T47D (cell line): Measurements from ENCODE around the gene CHST11.

Source experiments
- DNase-seq, 2 experiments: peaks; one replicate each; pipeline versions ENCODE4 v3.0.0 to v3.0.0-alpha.2; 2011 to 2012; ENCODE audit warnings: low read depth in 1 of 2, low spot score in 1 of 2
- JUND ChIP-seq: IDR thresholded peaks from 2 replicates; pipeline ENCODE4 v1.6.1; 2012; ENCODE audit warnings: low read depth
- in situ Hi-C: cut with HindIII; loops from 2 replicates; pipeline ENCODE4 v1.10.0; 2016; ENCODE audit warnings: low sequenced_read_pairs, low pct_unique_long_range_greater_than_20kb

CHST11 gene

DNA sequence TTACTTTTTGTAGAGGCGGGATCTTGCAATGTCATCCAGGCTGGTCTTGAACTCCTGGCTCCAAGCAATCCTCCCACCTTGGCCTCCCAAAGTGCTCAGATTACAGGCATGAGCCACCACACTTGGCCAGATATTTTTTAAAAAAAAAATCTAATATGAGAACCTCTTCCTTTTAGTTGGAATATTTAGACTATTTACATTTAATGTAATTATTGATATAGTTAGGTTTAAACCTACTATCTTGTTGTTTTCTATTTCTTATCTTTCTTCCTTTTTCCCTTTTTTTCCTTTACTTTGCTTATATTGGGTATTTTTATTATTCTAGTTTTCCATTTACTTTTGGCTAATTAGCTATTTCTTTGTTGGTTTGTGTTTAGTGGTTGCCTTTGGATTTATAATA is 315.6 kb downstream of the CHST11 start:
- in situ Hi-C loops = no loop called here
- TF ChIP-seq JUND = no peak
- DNase-seq = no peak

DNA sequence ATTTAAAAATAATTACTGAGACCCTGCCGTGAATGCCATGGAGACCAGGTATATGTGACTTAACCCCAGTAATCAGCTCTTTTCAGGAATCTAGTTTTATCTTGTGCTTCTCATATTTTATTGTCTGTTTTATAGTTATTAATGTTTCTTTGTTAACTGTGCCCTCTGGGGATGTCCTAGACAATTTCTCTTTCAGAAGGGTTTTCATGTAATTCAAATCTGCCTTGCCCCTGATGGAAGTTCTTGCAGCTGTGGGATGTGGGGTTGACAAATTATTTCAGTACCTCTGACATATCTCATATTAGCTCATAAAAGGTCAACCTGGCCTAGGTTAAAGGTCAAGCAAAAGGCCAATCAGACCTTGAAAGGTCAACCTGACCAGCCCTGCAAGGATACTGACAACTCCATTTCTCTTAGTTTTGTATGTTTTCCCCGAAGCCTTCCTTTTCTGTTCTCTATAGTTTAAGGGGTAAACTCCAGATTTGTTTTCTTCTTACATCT is 319.0 kb downstream of the CHST11 start:
- in situ Hi-C loops = no loop called here
- no peak for TF ChIP-seq JUND
- DNase-seq = no peak

GRCh38 chr12:104779134-104779533 is 322.4 kb downstream of the CHST11 start:
- no peak for DNase-seq
- no peak for TF ChIP-seq JUND
- in situ Hi-C loops = no loop called here

GRCh38 chr12:104782296-104782695 is 325.5 kb downstream of the CHST11 start:
- in situ Hi-C loops = no loop called here
- no peak for TF ChIP-seq JUND
- no peak for DNase-seq

DNA sequence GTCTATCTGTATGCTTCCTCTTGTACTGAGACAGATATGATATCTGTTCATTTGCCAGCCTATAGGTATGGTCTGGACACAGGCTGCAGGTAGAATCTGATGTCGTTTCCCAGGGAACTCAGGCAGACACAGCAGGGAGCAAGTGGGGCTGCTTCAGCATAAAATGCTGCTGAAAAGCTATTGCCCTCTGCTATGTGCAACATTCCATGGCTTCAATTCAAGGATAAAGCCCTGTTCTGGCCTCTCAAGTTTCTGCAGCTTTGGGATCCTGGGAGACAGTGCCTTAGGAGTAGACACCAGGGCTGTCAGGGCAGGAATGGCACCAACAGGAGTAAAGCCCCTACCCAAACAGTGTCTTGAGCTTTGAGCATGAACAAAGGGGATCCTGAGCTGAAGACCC is 327.8 kb downstream of the CHST11 start:
- TF ChIP-seq JUND = no peak
- DNase-seq = no peak
- in situ Hi-C loops = no loop called here

DNA sequence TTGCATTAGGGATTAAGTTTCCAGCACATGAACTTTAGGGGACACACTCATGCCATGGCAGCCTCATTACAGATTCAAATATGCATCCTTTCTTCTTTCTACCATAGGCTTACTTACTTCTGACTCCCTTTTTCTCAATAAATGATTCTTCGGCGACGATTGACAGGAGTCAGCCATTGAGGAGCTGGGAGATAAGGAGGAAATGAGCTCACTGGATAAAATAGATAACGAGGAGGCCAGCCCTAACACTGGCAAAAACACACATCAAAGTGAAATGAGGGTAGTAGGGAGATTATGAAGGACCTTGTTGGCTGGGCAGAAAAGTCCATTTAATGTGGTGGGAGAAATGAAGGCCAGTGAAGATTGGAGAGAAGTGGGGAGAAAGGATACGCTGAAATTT is 329.1 kb downstream of the CHST11 start:
- no peak for TF ChIP-seq JUND
- DNase-seq = no peak
- in situ Hi-C loops = no loop called here

DNA sequence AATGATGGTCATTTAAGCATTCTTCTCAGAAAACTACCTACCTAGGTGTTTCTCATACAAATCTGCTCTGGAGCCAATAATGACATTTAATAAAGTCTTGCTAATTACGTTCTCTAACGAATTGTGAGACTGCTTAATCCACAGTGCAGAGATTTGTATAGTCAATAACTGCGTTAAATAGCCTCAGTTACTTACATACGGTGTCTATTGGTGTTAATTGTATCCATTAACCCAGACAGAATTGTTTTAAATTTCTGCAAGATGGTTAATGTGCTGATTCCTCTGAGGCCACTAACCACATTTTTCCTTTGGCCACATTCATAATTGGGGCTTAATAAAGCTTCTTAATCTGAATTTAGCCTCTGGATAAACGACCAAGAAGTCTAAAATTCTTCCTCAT is 329.6 kb downstream of the CHST11 start:
- in situ Hi-C loops = no loop called here
- no peak for DNase-seq
- TF ChIP-seq JUND = no peak

DNA sequence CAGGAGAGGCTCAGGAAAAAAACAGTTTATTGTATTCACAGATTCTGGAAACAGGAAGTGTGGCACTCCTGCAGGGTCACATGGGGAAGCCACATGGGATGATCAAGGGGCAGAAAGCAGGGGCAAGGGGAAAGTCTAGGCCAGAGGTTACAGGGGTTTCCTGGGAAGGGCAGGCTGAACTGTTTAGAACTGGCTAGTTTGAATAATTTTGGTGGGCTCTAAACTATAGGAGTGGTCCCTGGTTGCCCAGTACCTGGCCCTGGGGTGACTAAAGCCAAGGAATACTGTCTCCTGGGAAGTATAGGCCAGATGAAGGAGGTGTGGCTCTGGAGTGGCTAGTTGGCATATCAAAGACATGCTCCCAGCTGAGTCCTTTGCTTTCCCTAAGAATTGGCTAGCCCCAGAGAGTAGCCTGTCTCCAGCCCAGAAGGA is 332.1 kb downstream of the CHST11 start:
- no peak for DNase-seq
- no peak for TF ChIP-seq JUND
- in situ Hi-C loops = no loop called here

DNA sequence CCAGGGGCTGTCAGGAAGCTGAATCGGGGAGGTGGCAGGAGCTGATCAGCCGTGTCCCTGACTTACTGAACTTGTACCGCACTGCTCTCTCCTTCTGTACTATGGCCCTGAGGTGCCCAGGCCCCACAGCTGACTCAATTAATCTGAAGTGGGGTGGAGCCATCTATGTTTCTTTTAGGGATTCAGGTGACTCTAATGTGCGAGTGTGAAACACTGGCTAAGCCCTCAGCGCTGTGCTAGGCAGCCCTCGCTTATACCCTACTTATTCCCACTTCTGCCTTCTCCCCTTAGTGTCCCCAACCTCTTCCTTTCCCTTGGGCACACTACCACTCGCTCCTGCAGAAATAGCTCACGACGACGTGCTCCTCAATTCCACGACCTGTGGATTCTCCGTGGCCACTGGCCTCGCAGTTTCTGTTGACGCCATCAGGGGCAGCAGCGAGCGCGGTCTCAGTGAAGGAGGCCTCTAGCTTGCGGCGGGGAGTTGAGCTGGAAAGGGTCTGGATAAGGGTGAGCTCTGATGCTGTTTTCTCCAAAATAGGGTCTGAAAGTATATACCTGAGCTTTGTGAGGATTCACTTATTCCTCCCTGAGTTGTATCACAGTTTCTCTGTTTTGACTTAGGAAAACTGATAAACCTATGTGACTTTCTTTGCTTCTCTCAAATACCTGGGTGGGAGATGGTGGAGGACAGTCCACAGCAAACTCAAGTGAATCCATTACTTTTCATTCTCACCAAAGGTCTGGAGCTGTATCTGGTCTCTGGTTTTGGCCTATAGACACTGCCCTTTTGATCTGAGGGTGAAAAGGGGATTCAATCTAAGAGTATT is 333.8 kb downstream of the CHST11 start:
- no peak for TF ChIP-seq JUND
- peak; percentile 24 to 66 for DNase-seq
- in situ Hi-C loops = no loop called here

- in situ Hi-C loops = no loop called here
- TF ChIP-seq JUND = no peak
- no peak for DNase-seq
These were observed 335.8 kb downstream of the CHST11 start for GRCh38 chr12:104792570-104792969.

DNA sequence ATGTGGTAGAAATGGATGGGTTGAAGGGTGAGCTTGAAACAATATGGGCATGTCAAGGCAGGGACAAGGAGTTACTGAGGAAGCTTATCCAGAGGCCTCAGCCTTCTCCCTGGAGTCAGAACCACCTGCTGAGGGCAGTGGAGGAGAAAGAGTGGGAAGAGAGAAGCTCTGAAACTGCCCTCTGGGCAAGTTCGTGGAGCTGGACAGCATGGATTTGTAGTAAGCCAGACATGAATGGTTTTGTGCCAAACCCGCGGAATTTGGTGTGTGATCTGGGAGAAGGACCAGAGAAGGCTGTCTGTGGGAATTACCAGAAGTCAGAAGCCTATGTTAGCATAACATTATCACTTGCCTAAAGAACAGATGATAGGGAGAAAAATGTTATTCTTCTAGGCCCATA is 336.5 kb downstream of the CHST11 start:
- no peak for TF ChIP-seq JUND
- DNase-seq = peak in 1 of 2 experiments; percentile 68
- in situ Hi-C loops = no loop called here

DNA sequence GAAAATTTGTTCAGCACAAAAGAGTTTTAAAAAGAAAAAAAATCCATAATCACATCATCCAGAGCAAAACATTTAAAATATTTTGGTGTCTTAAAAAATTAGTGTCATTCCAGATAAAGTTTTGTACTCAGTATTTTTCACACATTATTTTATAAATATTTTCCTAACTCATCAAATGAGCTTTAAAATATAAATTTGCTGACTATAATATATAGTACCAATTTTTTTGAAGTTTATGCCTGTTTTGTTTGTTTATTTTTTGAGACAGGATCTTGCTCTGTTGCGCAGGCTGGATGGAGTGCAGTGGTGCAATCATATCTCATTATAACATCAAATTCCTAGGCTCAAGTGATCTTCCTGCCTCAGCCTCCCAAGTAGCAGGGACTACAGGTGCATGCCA is 337.2 kb downstream of the CHST11 start:
- no peak for DNase-seq
- in situ Hi-C loops = no loop called here
- no peak for TF ChIP-seq JUND

DNA sequence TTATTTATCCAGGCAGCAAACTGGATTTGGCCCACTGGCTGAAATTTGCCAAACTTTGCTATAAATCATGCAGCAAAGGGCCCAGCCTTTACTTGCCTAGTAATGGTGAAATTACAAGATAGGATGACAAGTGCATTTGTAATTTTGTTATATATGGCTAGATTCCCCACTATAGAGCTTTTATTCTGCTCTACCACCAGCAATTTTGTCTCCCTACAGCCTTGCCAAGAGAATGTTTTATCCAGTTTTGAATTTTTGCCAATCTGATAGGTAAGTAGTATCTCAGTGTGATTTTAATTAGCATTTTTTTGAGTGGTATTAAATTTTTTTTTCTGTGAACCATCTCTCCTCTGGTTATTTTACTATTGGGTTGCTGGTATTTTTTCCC is 339.7 kb downstream of the CHST11 start:
- in situ Hi-C loops = no loop called here
- DNase-seq = no peak

GRCh38 chr12:104799458-104799857 is 342.7 kb downstream of the CHST11 start:
- no peak for TF ChIP-seq JUND
- DNase-seq = no peak
- in situ Hi-C loops = no loop called here

More for the DNA sequence above, 339.7 kb downstream of the CHST11 start:
- no peak for TF ChIP-seq JUND
